IMR-90 (cell line): ENCODE results near the gene CIAO3. TPM values are rescaled to one million over a fixed set of nuclear protein-coding genes. Genes with fewer than 3 reads are reported as not detected.

ENCODE experiments used
- ATAC-seq: fragments of 200-7000 bp; cut with Tn5 transposase; 2 replicates; pipeline ENCODE4 v1.9.1; 2020; ENCODE audit warnings: low read depth, mild to moderate bottlenecking, moderate library complexity
- BruUV-seq: library from RNA; stranded (reverse); fragments of 400-500 nt; replicated peaks from 2 replicates; lab custom pipeline; 2021; lab: Mats Ljungman, UMichigan
- CTCF ChIA-PET: fragments of 300-600 bp; formaldehyde crosslinking; extraction: SDS; loops from one replicate; lab custom pipeline; 2021; ENCODE audit warnings: antibody characterized with exemption; lab: Yijun Ruan, JAX
- POLR2A ChIA-PET: fragments of 300-600 bp; sonication (Branson Sonifier 250); formaldehyde crosslinking; loops from one replicate; lab custom pipeline; 2022; ENCODE audit warnings: antibody characterized with exemption; ENCODE audit not compliant: unreplicated experiment; lab: Charles Lee
- DNase-seq: peaks from one replicate; pipeline ENCODE4 v3.0.0; 2013
- H2AFZ ChIP-seq: replicated peaks from 2 replicates; pipeline ENCODE3; 2013; ENCODE audit warnings: low read length, mild to moderate bottlenecking; ENCODE audit not compliant: poor library complexity
- H2AK5ac ChIP-seq: 2 replicates; pipeline ENCODE4 v1.6.1; 2013; ENCODE audit warnings: low read depth, low read length, inconsistent platforms
- H2AK9ac ChIP-seq: replicated peaks from 2 replicates; pipeline ENCODE3; 2013; ENCODE audit warnings: mild to moderate bottlenecking, low read depth, low read length, moderate library complexity; ENCODE audit not compliant: poor library complexity
- H2BK120ac ChIP-seq: 2 replicates; pipeline ENCODE4 v1.6.1; 2013; ENCODE audit warnings: low read depth, low read length, inconsistent platforms
- H2BK15ac ChIP-seq: 3 replicates; pipeline ENCODE4 v1.6.1; 2013; ENCODE audit warnings: low read depth, low read length, inconsistent platforms
- H2BK20ac ChIP-seq: 2 replicates; pipeline ENCODE4 v1.6.1; 2013; ENCODE audit warnings: low read depth, mild to moderate bottlenecking, inconsistent platforms, low read length, moderate library complexity
- H2BK5ac ChIP-seq: 2 replicates; pipeline ENCODE4 v1.6.1; 2013; ENCODE audit warnings: mild to moderate bottlenecking, low read depth, low read length, inconsistent platforms; ENCODE audit not compliant: poor library complexity, severe bottlenecking
- H3K14ac ChIP-seq: replicated peaks from 2 replicates; pipeline ENCODE4 v1.6.1; 2013; ENCODE audit warnings: low read depth, low read length, inconsistent platforms
- H3K18ac ChIP-seq: 2 replicates; pipeline ENCODE4 v1.6.1; 2013; ENCODE audit warnings: low read depth, low read length, control low read depth
- H3K23ac ChIP-seq: 2 replicates; pipeline ENCODE4 v1.6.1; 2013; ENCODE audit warnings: low read depth, low read length, inconsistent platforms
- H3K27ac ChIP-seq: 2 replicates; pipeline ENCODE4 v1.5.1; 2013; ENCODE audit warnings: mild to moderate bottlenecking, control low read depth, low read length; ENCODE audit not compliant: insufficient read depth
- H3K27me3 ChIP-seq: 2 replicates; pipeline ENCODE4 v1.6.1; 2013; ENCODE audit warnings: low read length; ENCODE audit not compliant: control insufficient read depth, insufficient read depth
- H3K36me3 ChIP-seq: 2 replicates; pipeline ENCODE4 v1.6.1; 2013; ENCODE audit warnings: low read length, mixed read lengths; ENCODE audit not compliant: control insufficient read depth, insufficient read depth
- H3K4ac ChIP-seq: 2 replicates; pipeline ENCODE4 v1.6.1; 2013; ENCODE audit warnings: low read depth, low read length, inconsistent platforms
- H3K4me1 ChIP-seq: 2 replicates; pipeline ENCODE4 v1.6.1; 2013; ENCODE audit warnings: low read length, mixed read lengths; ENCODE audit not compliant: control insufficient read depth, insufficient read depth
- H3K4me2 ChIP-seq: 2 replicates; pipeline ENCODE4 v1.6.1; 2013; ENCODE audit warnings: low read depth, mild to moderate bottlenecking, control low read depth, low read length, moderate library complexity
- H3K4me3 ChIP-seq: 2 replicates; pipeline ENCODE4 v1.5.1; 2013; ENCODE audit warnings: low read depth, mild to moderate bottlenecking, control low read depth, low read length, moderate library complexity; ENCODE audit not compliant: insufficient read depth
- H3K56ac ChIP-seq: 2 replicates; pipeline ENCODE4 v1.6.1; 2013; ENCODE audit warnings: low read length, inconsistent platforms; ENCODE audit not compliant: insufficient read depth; ENCODE audit errors: extremely low read depth
- H3K79me1 ChIP-seq, 2 experiments: 2 replicates each; pipeline ENCODE4 v1.6.1; 2013; ENCODE audit warnings: low read length in 2 of 2, inconsistent platforms in 1 of 2, low read depth in 1 of 2
- H3K9ac ChIP-seq: 2 replicates; pipeline ENCODE4 v1.6.1; 2013; ENCODE audit warnings: low read depth, low read length, control low read depth
- H3K9me1 ChIP-seq: 2 replicates; pipeline ENCODE4 v1.6.1; 2013; ENCODE audit warnings: low read length, inconsistent platforms; ENCODE audit not compliant: insufficient read depth
- H3K9me3 ChIP-seq: 2 replicates; pipeline ENCODE4 v1.6.1; 2013; ENCODE audit warnings: low read length; ENCODE audit not compliant: control insufficient read depth, insufficient read depth
- H4K20me1 ChIP-seq: 2 replicates; pipeline ENCODE4 v1.6.1; 2013; ENCODE audit warnings: low read length, inconsistent platforms; ENCODE audit not compliant: insufficient read depth
- H4K5ac ChIP-seq: 2 replicates; pipeline ENCODE4 v1.6.1; 2013; ENCODE audit warnings: mild to moderate bottlenecking, low read depth, low read length, control low read depth
- H4K8ac ChIP-seq, 2 experiments: 2 replicates each; pipeline ENCODE4 v1.6.1; 2013; ENCODE audit warnings: low read depth in 2 of 2, low read length in 2 of 2, control low read depth in 1 of 2, inconsistent platforms in 1 of 2
- H4K91ac ChIP-seq: 2 replicates; pipeline ENCODE4 v1.6.1; 2013; ENCODE audit warnings: low read depth, low read length, inconsistent platforms; ENCODE audit not compliant: insufficient read depth
- BHLHE40 ChIP-seq: fragments of 150-350 bp; IDR thresholded peaks from 2 replicates; pipeline ENCODE4 v1.6.1; 2016; ENCODE audit warnings: mild to moderate bottlenecking, low read depth, low read length
- CEBPB ChIP-seq: IDR thresholded peaks from 2 replicates; pipeline ENCODE4 v1.6.1; 2012; ENCODE audit warnings: low read depth, low read length, improper control_type of control experiment
- CHD1 ChIP-seq: IDR thresholded peaks from 2 replicates; pipeline ENCODE4 v1.6.1; 2012; ENCODE audit warnings: low read depth, low read length, improper control_type of control experiment
- ELK1 ChIP-seq: fragments of 150-350 bp; IDR thresholded peaks from 2 replicates; pipeline ENCODE4 v1.6.1; 2016; ENCODE audit warnings: low read depth, mild to moderate bottlenecking, low read length, moderate library complexity, borderline replicate concordance
- FOS ChIP-seq: fragments of 150-350 bp; IDR thresholded peaks from 2 replicates; pipeline ENCODE4 v1.6.1; 2016; ENCODE audit warnings: low read depth, low read length
- MAFK ChIP-seq: IDR thresholded peaks from 2 replicates; pipeline ENCODE4 v1.6.1; 2012; ENCODE audit warnings: low read depth, low read length, improper control_type of control experiment
- MAZ ChIP-seq: IDR thresholded peaks from 2 replicates; pipeline ENCODE4 v1.6.1; 2012; ENCODE audit warnings: low read depth, mild to moderate bottlenecking, low read length, improper control_type of control experiment, moderate library complexity, borderline replicate concordance
- MXI1 ChIP-seq: IDR thresholded peaks from 2 replicates; pipeline ENCODE4 v1.6.1; 2012; ENCODE audit warnings: low read depth, mild to moderate bottlenecking, low read length, moderate library complexity, borderline replicate concordance
- NFE2L2 ChIP-seq: fragments of 150-350 bp; IDR thresholded peaks from 2 replicates; pipeline ENCODE4 v1.6.1; 2016; ENCODE audit warnings: low read depth, mild to moderate bottlenecking, low read length
- POLR2A ChIP-seq: IDR thresholded peaks from 2 replicates; pipeline ENCODE4 v1.6.1; 2012; ENCODE audit warnings: mild to moderate bottlenecking, low read depth, low read length
- RAD21 ChIP-seq: IDR thresholded peaks from 2 replicates; pipeline ENCODE4 v1.6.1; 2012; ENCODE audit warnings: low read length, improper control_type of control experiment
- RCOR1 ChIP-seq: IDR thresholded peaks from 2 replicates; pipeline ENCODE4 v1.6.1; 2012; ENCODE audit warnings: mild to moderate bottlenecking, low read length, improper control_type of control experiment; ENCODE audit not compliant: insufficient replicate concordance
- RFX5 ChIP-seq: IDR thresholded peaks from 2 replicates; pipeline ENCODE4 v1.8.0; 2012; ENCODE audit warnings: low read depth, mild to moderate bottlenecking, low read length, moderate library complexity
- SMC3 ChIP-seq: fragments of 150-350 bp; IDR thresholded peaks from 2 replicates; pipeline ENCODE4 v1.6.1; 2016; ENCODE audit warnings: low read depth, mild to moderate bottlenecking, antibody characterized with exemption, low read length, moderate library complexity
- USF2 ChIP-seq: fragments of 150-350 bp; IDR thresholded peaks from 2 replicates; pipeline ENCODE4 v1.6.1; 2017; ENCODE audit warnings: mild to moderate bottlenecking, antibody characterized with exemption, low read length, low read depth
- WGBS, 2 experiments: methylation state at CpG; one replicate each; pipeline versions ENCODE4 v1.1.5 to v1.1.7; 2013; ENCODE audit warnings: missing lambda C conversion rate in 2 of 2; ENCODE audit not compliant: insufficient read length in 1 of 2; ENCODE audit errors: extremely low coverage in 2 of 2; 5-methylcytosine and 5-hydroxymethylcytosine counted together
- dilution Hi-C: fragments of 300-500 bp; cut with HindIII; formaldehyde crosslinking; loops from one replicate; pipeline ENCODE4 v1.14.3; 2018; ENCODE audit warnings: low sequenced_read_pairs; ENCODE audit not compliant: unreplicated experiment
- in situ Hi-C: fragments of 300-500 bp; cut with MboI; formaldehyde crosslinking; loops from 3 replicates; pipeline ENCODE4 v1.14.3; 2019; ENCODE audit warnings: low sequenced_read_pairs, inconsistent platforms, mixed read lengths
- intact Hi-C: fragments of 100-400 bp; cut with micrococcal nuclease; formaldehyde crosslinking; loops from 2 replicates; pipeline ENCODE4 v1.10.0; 2022
- polyA plus RNA-seq, 3 experiments: library from polyadenylated mRNA; depleted of rRNA; stranded (reverse); fragments of >200 nt; gene quantifications; 2 replicates each; pipeline ENCODE4 v1.2.3, GENCODE V29; 2012; ENCODE audit warnings: low replicate concordance in 1 of 3
- total RNA-seq: library from RNA; depleted of rRNA; stranded (reverse); fragments of >200 nt; gene quantifications from 2 replicates; pipeline ENCODE4 v1.2.3, GENCODE V29; 2012

The CIAO3 gene
- total and polyA plus RNA-seq, 2 of the 4 experiments (the other 2 are of a cell fraction): 17.0 to 20.2 TPM

GRCh38 chr16:705431-706188 lies 35.2 kb downstream of the CIAO3 start, which contains the start of gene FBXL16:
FBXL16 (minus strand) TSS chr16:705801; CDS start chr16:697405, 8,396 bp downstream.
- in situ Hi-C loops: loop anchor here (25.0 kb wide), 1 partner anchor 357 kb away; the partner anchor contains the start of gene SSTR5
- Histone ChIP-seq H3K4me2 (no peak within 1 kb of the TSS), H2AFZ (no peak within 1 kb of the TSS)
- no peak for TF ChIP-seq NFE2L2
- TF ChIP-seq ELK1: no peak
- TF ChIP-seq RFX5: no peak
- no peak for TF ChIP-seq POLR2A
- TF ChIP-seq CHD1: no peak
- no peak for TF ChIP-seq MXI1
- no peak for TF ChIP-seq FOS
- TF ChIP-seq USF2: no peak
- no peak for TF ChIP-seq RAD21
- TF ChIP-seq BHLHE40: no peak
- TF ChIP-seq RCOR1: no peak
- no peak for TF ChIP-seq CEBPB
- TF ChIP-seq MAFK: no peak
- TF ChIP-seq MAZ: no peak
- no peak for TF ChIP-seq SMC3

More at GRCh38 chr16:705431-706188, 35.2 kb downstream of the CIAO3 start, which contains the start of gene FBXL16:
- Histone ChIP-seq H3K18ac (no peak within 1 kb of the TSS), H3K27me3 (peaks cover 64% of the 10 kb centered on the region), H3K56ac (no peak within 1 kb of the TSS), H3K4ac (no peak within 1 kb of the TSS), H2BK120ac (no peak within 1 kb of the TSS), H2BK5ac (no peak within 1 kb of the TSS), H4K5ac (no peak within 1 kb of the TSS), H2BK15ac (no peak within 1 kb of the TSS), H4K8ac (no peak within 1 kb of the TSS), H3K14ac (no peak within 1 kb of the TSS), H3K4me1 (peaks cover 5% of the 10 kb centered on the region; the same call in 1 of the 2 replicates), H3K9me3 (no peaks in the 10 kb centered on the region), H4K20me1 (peaks cover 18% of the 10 kb centered on the region; the same call in 1 of the 2 replicates), H3K9me1 (no peaks in the 10 kb centered on the region), H3K27ac (no peak within 1 kb of the TSS), H3K36me3 (no peaks in the 10 kb centered on the region), H2BK20ac (no peak within 1 kb of the TSS), H3K79me1 (no peaks in the 10 kb centered on the region), H4K91ac (no peak within 1 kb of the TSS), H3K23ac (no peak within 1 kb of the TSS), H2AK9ac (peak within 1 kb of the TSS; percentile 24), H3K4me3 (peak within 1 kb of the TSS; percentile 32; the same call in 1 of the 2 replicates), H3K9ac (no peak within 1 kb of the TSS), H2AK5ac (no peak within 1 kb of the TSS)
- dilution Hi-C loops (no loop called here), intact Hi-C loops (no loop called here)
- 1% methylated on average over 21 of the region's 115 CpGs; no CpG with 5 or more reads in 1 of the 2 experiments for WGBS, 2 experiments
- CTCF ChIA-PET: no interaction called here
- POLR2A ChIA-PET: no interaction called here
- BruUV-seq: no TSS peak
- no peak for DNase-seq
- ATAC-seq: peak; percentile 4; the same call in 1 of the 2 replicates
